ENCODE data around the gene CDIP1. TPM values are rescaled to one million over a fixed set of nuclear protein-coding genes. Genes with fewer than 3 reads are reported as not detected.

The CDIP1 gene
- total and polyA plus RNA-seq, 9 of the 15 experiments (the other 6 are each of a cell fraction or from before 2014, with no cell fraction given), result 0.29 TPM; not detected in 8

DNA sequence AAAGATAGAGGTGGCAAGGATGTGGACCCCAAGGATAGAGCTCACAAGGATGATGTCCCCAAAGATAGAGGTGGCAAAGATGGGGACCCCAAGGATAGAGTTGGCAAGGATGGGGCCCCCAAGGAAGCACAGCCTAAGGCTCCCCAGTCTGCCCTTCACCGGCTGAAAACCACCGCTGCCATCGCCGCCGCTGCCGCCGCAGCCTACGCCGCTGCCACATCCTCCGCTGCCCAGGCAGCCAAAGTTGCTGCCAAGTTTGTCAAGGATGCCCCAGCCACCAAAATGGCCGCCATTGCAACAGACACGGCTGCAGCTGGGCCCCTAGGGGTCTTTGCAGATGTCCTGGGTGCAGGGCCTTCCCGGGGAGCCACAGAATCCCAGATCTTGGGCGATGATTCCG lies 37.4 kb upstream of the CDIP1 start (continued):
- TF ChIP-seq ETV1 (tag; conservative IDR thresholded peaks at IDR 0.05; ENCODE audit: low read depth) (no peak), RUNX1 (IDR thresholded peaks at IDR 0.05; ENCODE audit: low read depth) (no peak), ZNF436 (CRISPR knock-in tag; IDR thresholded peaks at IDR 0.05) (no peak), ZFP30 (CRISPR knock-in tag; IDR thresholded peaks at IDR 0.05; ENCODE audit: borderline replicate concordance) (no peak), ZFPM2 (CRISPR knock-in tag; IDR thresholded peaks at IDR 0.05) (no peak), C11orf30 (IDR thresholded peaks at IDR 0.05; ENCODE audit: low read depth) (no peak), PHF20 (IDR thresholded peaks at IDR 0.05; ENCODE audit: partially characterized antibody) (no peak)
- TF ChIP-seq, protein P1, sequence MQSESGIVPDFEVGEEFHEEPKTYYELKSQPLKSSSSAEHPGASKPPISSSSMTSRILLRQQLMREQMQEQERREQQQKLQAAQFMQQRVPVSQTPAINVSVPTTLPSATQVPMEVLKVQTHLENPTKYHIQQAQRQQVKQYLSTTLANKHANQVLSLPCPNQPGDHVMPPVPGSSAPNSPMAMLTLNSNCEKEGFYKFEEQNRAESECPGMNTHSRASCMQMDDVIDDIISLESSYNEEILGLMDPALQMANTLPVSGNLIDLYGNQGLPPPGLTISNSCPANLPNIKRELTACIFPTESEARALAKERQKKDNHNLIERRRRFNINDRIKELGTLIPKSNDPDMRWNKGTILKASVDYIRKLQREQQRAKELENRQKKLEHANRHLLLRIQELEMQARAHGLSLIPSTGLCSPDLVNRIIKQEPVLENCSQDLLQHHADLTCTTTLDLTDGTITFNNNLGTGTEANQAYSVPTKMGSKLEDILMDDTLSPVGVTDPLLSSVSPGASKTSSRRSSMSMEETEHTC (IDR thresholded peaks at IDR 0.05), result no peak
- TF ChIP-seq, protein P2, sequence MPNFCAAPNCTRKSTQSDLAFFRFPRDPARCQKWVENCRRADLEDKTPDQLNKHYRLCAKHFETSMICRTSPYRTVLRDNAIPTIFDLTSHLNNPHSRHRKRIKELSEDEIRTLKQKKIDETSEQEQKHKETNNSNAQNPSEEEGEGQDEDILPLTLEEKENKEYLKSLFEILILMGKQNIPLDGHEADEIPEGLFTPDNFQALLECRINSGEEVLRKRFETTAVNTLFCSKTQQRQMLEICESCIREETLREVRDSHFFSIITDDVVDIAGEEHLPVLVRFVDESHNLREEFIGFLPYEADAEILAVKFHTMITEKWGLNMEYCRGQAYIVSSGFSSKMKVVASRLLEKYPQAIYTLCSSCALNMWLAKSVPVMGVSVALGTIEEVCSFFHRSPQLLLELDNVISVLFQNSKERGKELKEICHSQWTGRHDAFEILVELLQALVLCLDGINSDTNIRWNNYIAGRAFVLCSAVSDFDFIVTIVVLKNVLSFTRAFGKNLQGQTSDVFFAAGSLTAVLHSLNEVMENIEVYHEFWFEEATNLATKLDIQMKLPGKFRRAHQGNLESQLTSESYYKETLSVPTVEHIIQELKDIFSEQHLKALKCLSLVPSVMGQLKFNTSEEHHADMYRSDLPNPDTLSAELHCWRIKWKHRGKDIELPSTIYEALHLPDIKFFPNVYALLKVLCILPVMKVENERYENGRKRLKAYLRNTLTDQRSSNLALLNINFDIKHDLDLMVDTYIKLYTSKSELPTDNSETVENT (CRISPR knock-in tag; IDR thresholded peaks at IDR 0.05), result no peak
